ENCODE results near the gene KRT17.

The KRT17 gene

GRCh38 chr17:41657936-41658335 is 33.6 kb upstream of the KRT17 start:
- peak; percentile 69 for DNase-seq (ENCODE audit: low read depth)
- TF ChIP-seq CTCF (IDR thresholded peaks at IDR 0.05; ENCODE audit: insufficient read depth, low read depth, low read length, missing control alignments) = no peak
- no peak overlapping the region for H3K4me3 ChIP-seq (ENCODE audit: low read length)

GRCh38 chr17:41657176-41657754 is 32.9 kb upstream of the KRT17 start:
- peak; percentile 57 for DNase-seq (ENCODE audit: low read depth)
- TF ChIP-seq CTCF (IDR thresholded peaks at IDR 0.05; ENCODE audit: insufficient read depth, low read depth, low read length, missing control alignments) = no peak
- no peak overlapping the region for H3K4me3 ChIP-seq (ENCODE audit: low read length)

- TF ChIP-seq CTCF (IDR thresholded peaks at IDR 0.05; ENCODE audit: insufficient read depth, low read depth, low read length, missing control alignments) = no peak
- DNase-seq (ENCODE audit: low read depth) = no peak
- no peak overlapping the region for H3K4me3 ChIP-seq (ENCODE audit: low read length)
Observed at GRCh38 chr17:41656249-41657023, 32.1 kb upstream of the KRT17 start.

- no peak overlapping the region for H3K4me3 ChIP-seq (ENCODE audit: low read length)
- DNase-seq (ENCODE audit: low read depth) = peak; percentile 100
- TF ChIP-seq CTCF (IDR thresholded peaks at IDR 0.05; ENCODE audit: insufficient read depth, low read depth, low read length, missing control alignments) = no peak
Observed at GRCh38 chr17:41655611-41656111, 31.3 kb upstream of the KRT17 start.

- H3K4me3 ChIP-seq (ENCODE audit: low read length) = peak overlapping the region; percentile 8
- no peak for TF ChIP-seq CTCF (IDR thresholded peaks at IDR 0.05; ENCODE audit: insufficient read depth, low read depth, low read length, missing control alignments)
- DNase-seq (ENCODE audit: low read depth) = peak; percentile 50
Observed at GRCh38 chr17:41654678-41655607, 30.6 kb upstream of the KRT17 start.

- no peak overlapping the region for H3K4me3 ChIP-seq (ENCODE audit: low read length)
- peak; percentile 100 for DNase-seq (ENCODE audit: low read depth)
- peak; percentile 27 for TF ChIP-seq CTCF (IDR thresholded peaks at IDR 0.05; ENCODE audit: insufficient read depth, low read depth, low read length, missing control alignments)
Observed at GRCh38 chr17:41653892-41654677, 29.7 kb upstream of the KRT17 start.
